ENCODE data around the gene VSX1.

Gene VSX1

GRCh38 chr20:25049261-25050060, 32.5 kb downstream of the VSX1 start:
- Histone ChIP-seq H3K4me1 (ENCODE audit: low read depth, poor library complexity, severe bottlenecking) (peaks cover 6% of the 10 kb centered on the region), H3K9ac (no peak overlapping the region), H3K36me3 (ENCODE audit: insufficient read depth) (no peaks in the 10 kb centered on the region), H3K4me3 (IDR thresholded peaks at IDR 0.05; ENCODE audit: insufficient read depth, low read depth, low read length) (no peak overlapping the region), H3K27ac (no peak overlapping the region), H3K27me3 (ENCODE audit: insufficient read depth, low read depth) (no peaks in the 10 kb centered on the region), H3K79me2 (ENCODE audit: insufficient read depth, low read depth) (no peaks in the 10 kb centered on the region; the same call in 1 of the 2 replicates), H2AFZ (ENCODE audit: low read depth) (no peak overlapping the region), H4K20me1 (ENCODE audit: insufficient read depth) (no peaks in the 10 kb centered on the region), H3K4me2 (no peak overlapping the region)
- no peak for TF ChIP-seq CTCF (conservative IDR thresholded peaks at IDR 0.05; ENCODE audit: low read depth, low read length)

- no peaks in the 10 kb centered on the region for H3K36me3 ChIP-seq (ENCODE audit: insufficient read depth)
Observed at GRCh38 chr20:25048519-25048952, 33.4 kb downstream of the VSX1 start.

GRCh38 chr20:25047766-25048165, 34.2 kb downstream of the VSX1 start:
- H3K4me3 ChIP-seq (IDR thresholded peaks at IDR 0.05; ENCODE audit: insufficient read depth, low read depth, low read length) = no peak overlapping the region
- no peaks in the 10 kb centered on the region for H3K79me2 ChIP-seq (ENCODE audit: insufficient read depth, low read depth)
- H3K4me2 ChIP-seq = no peak overlapping the region
- H3K27ac ChIP-seq = no peak overlapping the region
- no peaks in the 10 kb centered on the region for H3K36me3 ChIP-seq (ENCODE audit: insufficient read depth)
- no peak for TF ChIP-seq CTCF (conservative IDR thresholded peaks at IDR 0.05; ENCODE audit: low read depth, low read length)
- H3K27me3 ChIP-seq (ENCODE audit: insufficient read depth, low read depth) = no peaks in the 10 kb centered on the region
- H3K4me1 ChIP-seq (ENCODE audit: low read depth, poor library complexity, severe bottlenecking) = no peaks in the 10 kb centered on the region
- H4K20me1 ChIP-seq (ENCODE audit: insufficient read depth) = no peaks in the 10 kb centered on the region
- no peak overlapping the region for H2AFZ ChIP-seq (ENCODE audit: low read depth)
- H3K9ac ChIP-seq = no peak overlapping the region

More at GRCh38 chr20:25048519-25048952, 33.4 kb downstream of the VSX1 start:
- H3K4me3 ChIP-seq (IDR thresholded peaks at IDR 0.05; ENCODE audit: insufficient read depth, low read depth, low read length) = no peak overlapping the region
- no peak overlapping the region for H3K4me2 ChIP-seq
- no peak overlapping the region for H3K27ac ChIP-seq
- no peaks in the 10 kb centered on the region for H3K4me1 ChIP-seq (ENCODE audit: low read depth, poor library complexity, severe bottlenecking)
- H3K79me2 ChIP-seq (ENCODE audit: insufficient read depth, low read depth) = no peaks in the 10 kb centered on the region; the same call in 1 of the 2 replicates
- H2AFZ ChIP-seq (ENCODE audit: low read depth) = no peak overlapping the region
- no peak for TF ChIP-seq CTCF (conservative IDR thresholded peaks at IDR 0.05; ENCODE audit: low read depth, low read length)
- H4K20me1 ChIP-seq (ENCODE audit: insufficient read depth) = no peaks in the 10 kb centered on the region
- no peak overlapping the region for H3K9ac ChIP-seq
- H3K27me3 ChIP-seq (ENCODE audit: insufficient read depth, low read depth) = no peaks in the 10 kb centered on the region

GRCh38 chr20:25046736-25047666, 34.9 kb downstream of the VSX1 start:
- H3K4me1 ChIP-seq (ENCODE audit: low read depth, poor library complexity, severe bottlenecking) = no peaks in the 10 kb centered on the region
- no peaks in the 10 kb centered on the region for H3K36me3 ChIP-seq (ENCODE audit: insufficient read depth)
- H2AFZ ChIP-seq (ENCODE audit: low read depth) = no peak overlapping the region
- no peaks in the 10 kb centered on the region for H4K20me1 ChIP-seq (ENCODE audit: insufficient read depth)
- no peaks in the 10 kb centered on the region for H3K79me2 ChIP-seq (ENCODE audit: insufficient read depth, low read depth)
- no peak for TF ChIP-seq CTCF (conservative IDR thresholded peaks at IDR 0.05; ENCODE audit: low read depth, low read length)
- no peak overlapping the region for H3K9ac ChIP-seq
- H3K27me3 ChIP-seq (ENCODE audit: insufficient read depth, low read depth) = no peaks in the 10 kb centered on the region
- no peak overlapping the region for H3K27ac ChIP-seq
- no peak overlapping the region for H3K4me2 ChIP-seq
- H3K4me3 ChIP-seq (IDR thresholded peaks at IDR 0.05; ENCODE audit: insufficient read depth, low read depth, low read length) = no peak overlapping the region
